HG02852 (cell line): ENCODE measurements around the gene NUP210L.
"Not testable (repeated sequence)": the region's sequence is repeated elsewhere in the genome, so short reads cannot be mapped to it uniquely, and the experiment has no call there.

ENCODE experiments used
- ATAC-seq: cut with Tn5 transposase; IDR thresholded peaks from one replicate; pipeline ENCODE4 v1.9.1; 2021; ENCODE audit warnings: mild to moderate bottlenecking, moderate library complexity; ENCODE audit not compliant: unreplicated experiment

The NUP210L gene

GRCh38 chr1:154170547-154171222 lies 15.8 kb upstream of the NUP210L start:
- no peak for ATAC-seq

GRCh38 chr1:154167461-154167860 lies 12.6 kb upstream of the NUP210L start:
- ATAC-seq = no peak

GRCh38 chr1:154166207-154166606 lies 11.3 kb upstream of the NUP210L start:
- ATAC-seq = no peak

- no peak for ATAC-seq
Measured at GRCh38 chr1:154159554-154159953, 4.7 kb upstream of the NUP210L start.

GRCh38 chr1:154158307-154159125 lies 3.6 kb upstream of the NUP210L start:
- no peak for ATAC-seq

GRCh38 chr1:154157520-154158306 lies 2.8 kb upstream of the NUP210L start:
- ATAC-seq = peak; percentile 86

- no peak for ATAC-seq
Measured at GRCh38 chr1:154155251-154155650, 378 bp upstream of the NUP210L start.

- no peak for ATAC-seq
Measured at GRCh38 chr1:154154053-154154452, 820 bp downstream of the NUP210L start.

GRCh38 chr1:154151311-154151710 lies 3.6 kb downstream of the NUP210L start:
- ATAC-seq = no peak

GRCh38 chr1:154148807-154149206 lies 6.1 kb downstream of the NUP210L start:
- no peak for ATAC-seq

GRCh38 chr1:154147505-154147904 lies 7.4 kb downstream of the NUP210L start:
- not testable (repeated sequence) for ATAC-seq

- no peak for ATAC-seq
Measured at GRCh38 chr1:154145986-154146385, 8.9 kb downstream of the NUP210L start.

- no peak for ATAC-seq
Measured at GRCh38 chr1:154142358-154142757, 12.5 kb downstream of the NUP210L start.

GRCh38 chr1:154141240-154141639 lies 13.6 kb downstream of the NUP210L start:
- no peak for ATAC-seq

- no peak for ATAC-seq
Measured at GRCh38 chr1:154137888-154138287, 17.0 kb downstream of the NUP210L start.

- no peak for ATAC-seq
Measured at GRCh38 chr1:154133256-154133655, 21.6 kb downstream of the NUP210L start.

GRCh38 chr1:154129391-154129970 lies 25.4 kb downstream of the NUP210L start:
- ATAC-seq = no peak

- not testable (repeated sequence) for ATAC-seq
Measured at GRCh38 chr1:154123205-154123604, 31.7 kb downstream of the NUP210L start.

GRCh38 chr1:154117642-154118041 lies 37.2 kb downstream of the NUP210L start:
- no peak for ATAC-seq

- no peak for ATAC-seq
Measured at GRCh38 chr1:154115180-154115579, 39.7 kb downstream of the NUP210L start.

- no peak for ATAC-seq
Measured at GRCh38 chr1:154104433-154105082, 50.3 kb downstream of the NUP210L start.
